ENCODE data around the gene JARID2.

The JARID2 gene

DNA sequence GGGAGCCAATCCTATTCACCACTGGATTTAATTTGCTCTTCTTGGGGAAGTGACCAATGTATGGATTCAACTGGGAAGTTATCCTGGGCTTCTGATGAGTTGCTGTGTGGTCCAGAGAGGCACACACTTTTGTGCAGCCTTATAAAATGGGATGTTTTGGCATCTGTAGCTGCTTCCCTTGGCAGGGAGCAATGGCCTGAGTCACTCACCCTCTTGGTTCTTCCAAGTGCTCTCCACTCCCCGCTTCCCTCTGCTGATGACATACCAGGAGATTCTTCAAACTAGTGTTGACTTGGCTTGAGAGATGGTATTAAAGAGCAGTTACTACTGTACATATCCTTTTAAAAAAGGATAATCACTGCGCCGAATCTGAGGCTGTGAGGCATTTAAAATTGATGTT is 105.8 kb downstream of the JARID2 start:
- Histone ChIP-seq H3K9ac (ENCODE audit: low read length) (no peak overlapping the region), H4K20me1 (ENCODE audit: insufficient read depth, low read length) (0 out of 2 replicates have a peak, but pooled peaks cover 8% of the 10 kb centered on the region)

GRCh38 chr6:15352220-15352619 is 106.4 kb downstream of the JARID2 start:
- Histone ChIP-seq H3K27ac (ENCODE audit: low read depth, low read length, poor library complexity, severe bottlenecking) (no peak overlapping the region), H3F3A (ENCODE audit: insufficient read depth, low read length) (no peaks in the 10 kb centered on the region), H3K27me3 (ENCODE audit: insufficient read depth, low read length) (no peaks in the 10 kb centered on the region), H3K9me2 (ENCODE audit: low read depth, low read length) (no peaks in the 10 kb centered on the region), H2AFZ (ENCODE audit: low read length) (no peak overlapping the region), H3K4me1 (ENCODE audit: insufficient read depth, low read length, severe bottlenecking) (no peaks in the 10 kb centered on the region), H3K36me3 (ENCODE audit: insufficient read depth, low read length) (no peaks in the 10 kb centered on the region), H3K79me2 (ENCODE audit: insufficient read depth, low read length) (no peaks in the 10 kb centered on the region), H3K4me3 (ENCODE audit: low read depth, low read length, poor library complexity, severe bottlenecking) (no peak overlapping the region), H3K4me2 (ENCODE audit: low read length) (no peak overlapping the region), H4K20me1 (ENCODE audit: insufficient read depth, low read length) (0 out of 2 replicates have a peak, but pooled peaks cover 8% of the 10 kb centered on the region), H3K9ac (ENCODE audit: low read length) (no peak overlapping the region), H3K9me3 (ENCODE audit: low read length) (no peaks in the 10 kb centered on the region)
- TF ChIP-seq EZH2 (IDR thresholded peaks at IDR 0.05; ENCODE audit: borderline replicate concordance, low read length) (no peak), CTCF (IDR thresholded peaks at IDR 0.05; ENCODE audit: low read length) (no peak)

More for the DNA sequence above, 105.8 kb downstream of the JARID2 start:
- Histone ChIP-seq H3K27ac (ENCODE audit: low read depth, low read length, poor library complexity, severe bottlenecking) (no peak overlapping the region), H3K4me2 (ENCODE audit: low read length) (no peak overlapping the region), H2AFZ (ENCODE audit: low read length) (no peak overlapping the region), H3K9me2 (ENCODE audit: low read depth, low read length) (no peaks in the 10 kb centered on the region), H3K4me3 (ENCODE audit: low read depth, low read length, poor library complexity, severe bottlenecking) (no peak overlapping the region), H3K36me3 (ENCODE audit: insufficient read depth, low read length) (no peaks in the 10 kb centered on the region), H3K79me2 (ENCODE audit: insufficient read depth, low read length) (no peaks in the 10 kb centered on the region), H3K4me1 (ENCODE audit: insufficient read depth, low read length, severe bottlenecking) (no peaks in the 10 kb centered on the region), H3K9me3 (ENCODE audit: low read length) (no peaks in the 10 kb centered on the region), H3F3A (ENCODE audit: insufficient read depth, low read length) (no peaks in the 10 kb centered on the region), H3K27me3 (ENCODE audit: insufficient read depth, low read length) (no peaks in the 10 kb centered on the region)
- TF ChIP-seq EZH2 (IDR thresholded peaks at IDR 0.05; ENCODE audit: borderline replicate concordance, low read length), result no peak
- TF ChIP-seq CTCF (IDR thresholded peaks at IDR 0.05; ENCODE audit: low read length), result no peak

- no peaks in the 10 kb centered on the region for H3K36me3 ChIP-seq (ENCODE audit: insufficient read depth, low read length)
- TF ChIP-seq CTCF (IDR thresholded peaks at IDR 0.05; ENCODE audit: low read length), result no peak
- H4K20me1 ChIP-seq (ENCODE audit: insufficient read depth, low read length), result 0 out of 2 replicates have a peak, but pooled peaks cover 8% of the 10 kb centered on the region
- H2AFZ ChIP-seq (ENCODE audit: low read length), result no peak overlapping the region
- no peaks in the 10 kb centered on the region for H3K4me1 ChIP-seq (ENCODE audit: insufficient read depth, low read length, severe bottlenecking)
- H3K27me3 ChIP-seq (ENCODE audit: insufficient read depth, low read length), result no peaks in the 10 kb centered on the region
- H3K9me2 ChIP-seq (ENCODE audit: low read depth, low read length), result no peaks in the 10 kb centered on the region
- H3K9me3 ChIP-seq (ENCODE audit: low read length), result no peaks in the 10 kb centered on the region
- H3K79me2 ChIP-seq (ENCODE audit: insufficient read depth, low read length), result no peaks in the 10 kb centered on the region
- no peak overlapping the region for H3K4me2 ChIP-seq (ENCODE audit: low read length)
- no peaks in the 10 kb centered on the region for H3F3A ChIP-seq (ENCODE audit: insufficient read depth, low read length)
- no peak overlapping the region for H3K27ac ChIP-seq (ENCODE audit: low read depth, low read length, poor library complexity, severe bottlenecking)
- H3K9ac ChIP-seq (ENCODE audit: low read length), result no peak overlapping the region
- no peak overlapping the region for H3K4me3 ChIP-seq (ENCODE audit: low read depth, low read length, poor library complexity, severe bottlenecking)
Observed at GRCh38 chr6:15352845-15353244, 107.0 kb downstream of the JARID2 start.

All from OCI-LY1 (cell line).